Measurements from ENCODE around the gene MX1. TPM values are rescaled to one million over a fixed set of nuclear protein-coding genes. Genes with fewer than 3 reads are reported as not detected.

The MX1 gene, protein sequence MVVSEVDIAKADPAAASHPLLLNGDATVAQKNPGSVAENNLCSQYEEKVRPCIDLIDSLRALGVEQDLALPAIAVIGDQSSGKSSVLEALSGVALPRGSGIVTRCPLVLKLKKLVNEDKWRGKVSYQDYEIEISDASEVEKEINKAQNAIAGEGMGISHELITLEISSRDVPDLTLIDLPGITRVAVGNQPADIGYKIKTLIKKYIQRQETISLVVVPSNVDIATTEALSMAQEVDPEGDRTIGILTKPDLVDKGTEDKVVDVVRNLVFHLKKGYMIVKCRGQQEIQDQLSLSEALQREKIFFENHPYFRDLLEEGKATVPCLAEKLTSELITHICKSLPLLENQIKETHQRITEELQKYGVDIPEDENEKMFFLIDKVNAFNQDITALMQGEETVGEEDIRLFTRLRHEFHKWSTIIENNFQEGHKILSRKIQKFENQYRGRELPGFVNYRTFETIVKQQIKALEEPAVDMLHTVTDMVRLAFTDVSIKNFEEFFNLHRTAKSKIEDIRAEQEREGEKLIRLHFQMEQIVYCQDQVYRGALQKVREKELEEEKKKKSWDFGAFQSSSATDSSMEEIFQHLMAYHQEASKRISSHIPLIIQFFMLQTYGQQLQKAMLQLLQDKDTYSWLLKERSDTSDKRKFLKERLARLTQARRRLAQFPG
- total RNA-seq, result 10 to 100 TPM; 39.4 to 40.0 TPM

DNA sequence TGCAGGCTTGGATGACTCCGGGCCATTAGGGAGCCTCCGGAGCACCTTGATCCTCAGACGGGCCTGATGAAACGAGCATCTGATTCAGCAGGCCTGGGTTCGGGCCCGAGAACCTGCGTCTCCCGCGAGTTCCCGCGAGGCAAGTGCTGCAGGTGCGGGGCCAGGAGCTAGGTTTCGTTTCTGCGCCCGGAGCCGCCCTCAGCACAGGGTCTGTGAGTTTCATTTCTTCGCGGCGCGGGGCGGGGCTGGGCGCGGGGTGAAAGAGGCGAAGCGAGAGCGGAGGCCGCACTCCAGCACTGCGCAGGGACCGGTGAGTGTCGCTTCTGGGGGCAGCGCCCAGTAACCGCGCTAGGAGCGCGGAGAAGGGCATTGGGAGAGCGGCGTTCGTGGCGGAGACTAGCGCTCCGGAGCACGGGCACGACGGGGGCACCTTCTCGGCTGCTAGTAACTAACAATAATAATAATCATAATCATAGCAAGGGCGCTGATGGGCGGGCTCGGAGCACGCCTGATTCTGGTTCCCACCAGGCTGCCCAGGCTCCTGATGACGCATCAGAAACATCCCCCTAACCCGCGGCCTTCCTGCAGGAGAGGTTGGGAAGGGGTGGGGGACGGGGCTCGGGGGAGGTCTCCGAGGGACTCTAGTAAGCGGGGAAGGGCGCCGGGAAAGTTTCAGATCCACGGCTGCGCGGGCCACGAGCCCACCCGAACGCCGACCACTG is at the start of gene MX1:
Gene MX1, plus strand, starts transcription at position 286 of the 722 bp plus-strand sequence. CDS start 5,832 bp downstream, outside the sequence.
- Mint-ChIP-seq H3K36me3 (ENCODE audit: low read depth) (peaks cover 5% of the 10 kb centered on the region), H3K9me3 (no peaks in the 10 kb centered on the region), H3K27me3 (no peaks in the 10 kb centered on the region), H3K4me1 (ENCODE audit: low read depth) (peaks cover 19% of the 10 kb centered on the region), H3K27ac (peak within 1 kb of the TSS; percentile 91), H3K4me3 (peak within 1 kb of the TSS; percentile 87)
- DNase-seq, result peak; percentile 89
- ChIA-PET CTCF (interaction anchor here (1.0 kb wide), 1 partner anchor 57 kb away, joined by 3 read pairs; no protein-coding TSS in a partner anchor), POLR2A (interaction anchor here (1.0 to 2.8 kb wide), 5 partner anchors 9 to 65 kb away, joined by 3 to 10 read pairs (median 4); partner anchors contain the start of gene MX2)
- intact Hi-C loops (cut with micrococcal nuclease), result no loop called here
- TF ChIP-seq, protein P1, sequence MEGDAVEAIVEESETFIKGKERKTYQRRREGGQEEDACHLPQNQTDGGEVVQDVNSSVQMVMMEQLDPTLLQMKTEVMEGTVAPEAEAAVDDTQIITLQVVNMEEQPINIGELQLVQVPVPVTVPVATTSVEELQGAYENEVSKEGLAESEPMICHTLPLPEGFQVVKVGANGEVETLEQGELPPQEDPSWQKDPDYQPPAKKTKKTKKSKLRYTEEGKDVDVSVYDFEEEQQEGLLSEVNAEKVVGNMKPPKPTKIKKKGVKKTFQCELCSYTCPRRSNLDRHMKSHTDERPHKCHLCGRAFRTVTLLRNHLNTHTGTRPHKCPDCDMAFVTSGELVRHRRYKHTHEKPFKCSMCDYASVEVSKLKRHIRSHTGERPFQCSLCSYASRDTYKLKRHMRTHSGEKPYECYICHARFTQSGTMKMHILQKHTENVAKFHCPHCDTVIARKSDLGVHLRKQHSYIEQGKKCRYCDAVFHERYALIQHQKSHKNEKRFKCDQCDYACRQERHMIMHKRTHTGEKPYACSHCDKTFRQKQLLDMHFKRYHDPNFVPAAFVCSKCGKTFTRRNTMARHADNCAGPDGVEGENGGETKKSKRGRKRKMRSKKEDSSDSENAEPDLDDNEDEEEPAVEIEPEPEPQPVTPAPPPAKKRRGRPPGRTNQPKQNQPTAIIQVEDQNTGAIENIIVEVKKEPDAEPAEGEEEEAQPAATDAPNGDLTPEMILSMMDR (IDR thresholded peaks at IDR 0.05), result no peak
- peak; percentile 97 for ATAC-seq

DNA sequence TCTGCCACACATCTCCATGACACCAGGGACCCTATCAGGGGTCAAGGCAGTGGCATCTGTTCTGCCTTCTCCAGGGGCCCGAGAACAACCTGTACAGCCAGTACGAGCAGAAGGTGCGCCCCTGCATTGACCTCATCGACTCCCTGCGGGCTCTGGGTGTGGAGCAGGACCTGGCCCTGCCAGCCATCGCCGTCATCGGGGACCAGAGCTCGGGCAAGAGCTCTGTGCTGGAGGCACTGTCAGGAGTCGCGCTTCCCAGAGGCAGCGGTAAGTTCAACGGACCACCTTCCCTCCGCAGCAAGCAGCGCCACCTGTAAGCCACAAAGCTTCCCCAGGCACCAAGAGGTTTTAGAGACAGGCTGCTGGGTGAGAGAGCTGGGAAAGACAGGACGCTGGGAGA is 48.3 kb upstream of the MX1 start:
- Mint-ChIP-seq H3K36me3 (ENCODE audit: low read depth) (peaks cover 10% of the 10 kb centered on the region), H3K27ac (no peak overlapping the region), H3K4me1 (ENCODE audit: low read depth) (peaks cover 13% of the 10 kb centered on the region), H3K9me3 (no peaks in the 10 kb centered on the region), H3K4me3 (no peak overlapping the region), H3K27me3 (no peaks in the 10 kb centered on the region)
- TF ChIP-seq, protein P1 (IDR thresholded peaks at IDR 0.05), result no peak
- intact Hi-C loops (cut with micrococcal nuclease), result no loop called here
- POLR2A ChIA-PET, result no interaction called here
- CTCF ChIA-PET, result no interaction called here
- ATAC-seq (no peak), DNase-seq (no peak)

DNA sequence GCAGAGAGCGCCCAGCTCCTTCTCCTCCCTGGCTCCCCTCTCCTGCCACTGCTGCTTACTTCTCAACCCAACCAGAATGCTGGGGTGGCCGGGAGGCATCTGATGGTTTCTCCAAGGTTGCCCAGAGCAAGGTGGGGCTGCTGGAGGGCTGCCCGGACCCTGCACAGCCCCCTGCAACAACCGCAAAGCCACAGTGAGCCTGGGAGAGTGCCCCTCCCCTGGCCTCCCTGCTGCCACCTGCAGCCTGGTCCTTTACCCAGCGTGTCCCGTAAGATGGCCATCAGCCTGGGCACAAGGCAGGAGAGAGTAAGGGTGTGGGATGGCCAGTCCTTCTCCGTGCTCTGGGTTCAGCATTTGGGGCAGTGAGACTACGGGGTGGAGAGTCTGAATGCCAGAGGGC is 47.2 kb upstream of the MX1 start:
- Mint-ChIP-seq H3K36me3 (ENCODE audit: low read depth) (peaks cover 10% of the 10 kb centered on the region), H3K4me3 (no peak overlapping the region), H3K27me3 (no peaks in the 10 kb centered on the region), H3K4me1 (ENCODE audit: low read depth) (peaks cover 10% of the 10 kb centered on the region), H3K9me3 (no peaks in the 10 kb centered on the region), H3K27ac (no peak overlapping the region)
- POLR2A ChIA-PET, result no interaction called here
- intact Hi-C loops (cut with micrococcal nuclease), result no loop called here
- no peak for DNase-seq
- TF ChIP-seq, protein P1 (IDR thresholded peaks at IDR 0.05), result no peak
- CTCF ChIA-PET, result no interaction called here
- ATAC-seq, result no peak

DNA sequence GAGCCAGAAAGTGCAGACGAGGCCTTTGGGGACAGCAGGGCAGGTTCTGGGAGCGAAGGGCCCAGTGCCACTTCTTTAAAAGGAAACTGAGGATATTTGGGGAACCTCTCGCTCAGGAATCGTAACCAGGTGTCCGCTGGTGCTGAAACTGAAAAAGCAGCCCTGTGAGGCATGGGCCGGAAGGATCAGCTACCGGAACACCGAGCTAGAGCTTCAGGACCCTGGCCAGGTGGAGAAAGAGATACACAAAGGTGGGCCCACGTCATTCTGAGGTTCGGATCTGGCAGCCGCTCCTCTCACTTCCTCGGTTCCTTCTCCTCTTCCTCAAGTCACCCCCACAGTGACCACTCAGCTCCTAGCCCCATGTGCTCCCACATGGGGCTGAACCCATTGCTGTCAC is 46.1 kb upstream of the MX1 start:
- intact Hi-C loops (cut with micrococcal nuclease), result no loop called here
- H3K4me3 Mint-ChIP-seq, result no peak overlapping the region
- H3K27me3 Mint-ChIP-seq, result no peaks in the 10 kb centered on the region
- TF ChIP-seq, protein P1 (IDR thresholded peaks at IDR 0.05), result no peak
- H3K27ac Mint-ChIP-seq, result no peak overlapping the region
- H3K36me3 Mint-ChIP-seq (ENCODE audit: low read depth), result peaks cover 9% of the 10 kb centered on the region
- CTCF ChIA-PET, result interaction anchor here (1.0 kb wide), 1 partner anchor 96 kb away, joined by 5 read pairs; no protein-coding TSS in a partner anchor
- peaks cover 5% of the 10 kb centered on the region for H3K4me1 Mint-ChIP-seq (ENCODE audit: low read depth)
- DNase-seq, result no peak
- POLR2A ChIA-PET, result no interaction called here
- ATAC-seq, result no peak
- H3K9me3 Mint-ChIP-seq, result no peaks in the 10 kb centered on the region
